ENCODE data around the gene SCG3. TPM values are rescaled to one million over a fixed set of nuclear protein-coding genes. Genes with fewer than 3 reads are reported as not detected.
"Not testable (repeated sequence)": the region's sequence is repeated elsewhere in the genome, so short reads cannot be mapped to it uniquely, and the experiment has no call there.

Gene SCG3
- polyA plus RNA-seq, 1 of the 3 experiments (the other 2 are of a cell fraction), result 0.16 TPM

GRCh38 chr15:51652084-51652668 is 29.1 kb upstream of the SCG3 start:
- DNase-seq, result no peak
- H3K79me2 ChIP-seq (ENCODE audit: insufficient read depth), result no peaks in the 10 kb centered on the region
- POLR2A ChIA-PET, result no interaction called here
- WGBS (ENCODE audit: low lambda C conversion rate), result 75% methylated on average over 4 of the region's 5 CpGs
- no peak overlapping the region for H3K4me2 ChIP-seq
- H3K9me2 ChIP-seq, result no peaks in the 10 kb centered on the region
- no peaks in the 10 kb centered on the region for H3K36me3 ChIP-seq (replicated peaks in 1 of 2; ENCODE audit: control insufficient read depth in 1 of 2, insufficient read depth in 2 of 2, low read length in 1 of 2)
- H3F3A ChIP-seq (replicated peaks; ENCODE audit: insufficient read depth), result no peaks in the 10 kb centered on the region
- H3K27me3 ChIP-seq (ENCODE audit: insufficient read depth), result no peaks in the 10 kb centered on the region; the same call in 1 of the 2 replicates
- H3K27ac ChIP-seq (ENCODE audit: low read depth in 2 of 2, low read length in 1 of 2), result no peak overlapping the region
- H2AFZ ChIP-seq (ENCODE audit: low read depth), result no peak overlapping the region
- no peaks in the 10 kb centered on the region for H4K20me1 ChIP-seq (ENCODE audit: insufficient read depth)
- CTCF ChIA-PET, result interaction anchor here (0.6 to 11.8 kb wide), 3 partner anchors 121 to 251 kb away, joined by 3 to 313 read pairs (median 4); no protein-coding TSS in a partner anchor
- TF ChIP-seq TCF12 (IDR thresholded peaks at IDR 0.05) (no peak), ZBTB33 (IDR thresholded peaks at IDR 0.05; ENCODE audit: borderline replicate concordance, low read depth) (no peak), RCOR1 (IDR thresholded peaks at IDR 0.05; ENCODE audit: low read length) (no peak), PBX3 (IDR thresholded peaks at IDR 0.05) (no peak), GABPA (IDR thresholded peaks at IDR 0.05; ENCODE audit: low read depth) (no peak), TEAD4 (IDR thresholded peaks at IDR 0.05; ENCODE audit: borderline replicate concordance, insufficient read depth) (no peak), MEF2A (IDR thresholded peaks at IDR 0.05; ENCODE audit: borderline replicate concordance, low read depth) (no peak), SMC3 (IDR thresholded peaks at IDR 0.05; ENCODE audit: low read depth, low read length) (no peak), EZH2phosphoT487 (IDR thresholded peaks at IDR 0.05; ENCODE audit: borderline replicate concordance, low read depth) (no peak), ELF1 (IDR thresholded peaks at IDR 0.05) (no peak), EP300 (IDR thresholded peaks at IDR 0.05; ENCODE audit: borderline replicate concordance in 1 of 2, low read depth in 1 of 2, low read length in 1 of 2) (no peak), REST (IDR thresholded peaks at IDR 0.05; ENCODE audit: low read depth, low read length) (no peak), NFIC (IDR thresholded peaks at IDR 0.05; ENCODE audit: borderline replicate concordance) (no peak), YY1 (IDR thresholded peaks at IDR 0.05; ENCODE audit: low read depth) (no peak), GATA2 (CRISPR knock-in tag; IDR thresholded peaks at IDR 0.05) (no peak), JUND (IDR thresholded peaks at IDR 0.05) (no peak), FOXM1 (IDR thresholded peaks at IDR 0.05; ENCODE audit: low read depth) (no peak), FOSL2 (IDR thresholded peaks at IDR 0.05; ENCODE audit: borderline replicate concordance, low read depth) (no peak), TAF1 (IDR thresholded peaks at IDR 0.05; ENCODE audit: borderline replicate concordance, low read depth, low read length) (no peak), RAD21 (IDR thresholded peaks at IDR 0.05; ENCODE audit: low read length) (no peak)
- peaks cover 0 to 1% of the 10 kb centered on the region in 2 experiments; a peak in 1 of 4 replicates for H3K4me1 ChIP-seq (ENCODE audit: control insufficient read depth in 1 of 2, insufficient read depth in 2 of 2, low read depth in 1 of 2, low read length in 1 of 2)
- no peak overlapping the region for H3K4me3 ChIP-seq (ENCODE audit: low read depth in 2 of 2, low read length in 1 of 2)
- no peak overlapping the region for H3K9ac ChIP-seq
- H3K9me3 ChIP-seq, result no peaks in the 10 kb centered on the region

- H3K36me3 ChIP-seq (replicated peaks in 1 of 2; ENCODE audit: control insufficient read depth in 1 of 2, insufficient read depth in 2 of 2, low read length in 1 of 2); H3K9ac ChIP-seq; H3K27me3 ChIP-seq (ENCODE audit: insufficient read depth); H4K20me1 ChIP-seq (ENCODE audit: insufficient read depth); H3F3A ChIP-seq (replicated peaks; ENCODE audit: insufficient read depth); H2AFZ ChIP-seq (ENCODE audit: low read depth); H3K9me3 ChIP-seq; DNase-seq; H3K9me2 ChIP-seq; POLR2A ChIA-PET; H3K27ac ChIP-seq (ENCODE audit: low read depth in 2 of 2, low read length in 1 of 2); H3K4me2 ChIP-seq; H3K4me3 ChIP-seq (ENCODE audit: low read depth in 2 of 2, low read length in 1 of 2); H3K4me1 ChIP-seq (ENCODE audit: control insufficient read depth in 1 of 2, insufficient read depth in 2 of 2, low read depth in 1 of 2, low read length in 1 of 2); H3K79me2 ChIP-seq (ENCODE audit: insufficient read depth): not testable (repeated sequence)
- CTCF ChIA-PET, result interaction anchor here (5.5 kb wide), 1 partner anchor 121 kb away, joined by 50 read pairs; no protein-coding TSS in a partner anchor
- 88% methylated on average over 24 of the region's 24 CpGs for WGBS (ENCODE audit: low lambda C conversion rate)
Measured at GRCh38 chr15:51655401-51656057, 25.8 kb upstream of the SCG3 start.
